ENCODE measurements around the gene RBMS1. TPM values are rescaled to one million over a fixed set of nuclear protein-coding genes. Genes with fewer than 3 reads are reported as not detected.

RBMS1 gene
- total RNA-seq, 1 donor from 2014 or later: 51.1 TPM

- Histone ChIP-seq H3K4me1 (peaks cover 0 to 8% of the 10 kb centered on the region in 2 donors), H3K4me3 (no peak overlapping the region), H3K36me3 (peaks cover 13 to 37% of the 10 kb centered on the region in 2 donors), H3K27ac (no peak overlapping the region), H3K9me3 (no peaks in the 10 kb centered on the region), H3K27me3 (no peaks in the 10 kb centered on the region)
- TF ChIP-seq, protein P1, sequence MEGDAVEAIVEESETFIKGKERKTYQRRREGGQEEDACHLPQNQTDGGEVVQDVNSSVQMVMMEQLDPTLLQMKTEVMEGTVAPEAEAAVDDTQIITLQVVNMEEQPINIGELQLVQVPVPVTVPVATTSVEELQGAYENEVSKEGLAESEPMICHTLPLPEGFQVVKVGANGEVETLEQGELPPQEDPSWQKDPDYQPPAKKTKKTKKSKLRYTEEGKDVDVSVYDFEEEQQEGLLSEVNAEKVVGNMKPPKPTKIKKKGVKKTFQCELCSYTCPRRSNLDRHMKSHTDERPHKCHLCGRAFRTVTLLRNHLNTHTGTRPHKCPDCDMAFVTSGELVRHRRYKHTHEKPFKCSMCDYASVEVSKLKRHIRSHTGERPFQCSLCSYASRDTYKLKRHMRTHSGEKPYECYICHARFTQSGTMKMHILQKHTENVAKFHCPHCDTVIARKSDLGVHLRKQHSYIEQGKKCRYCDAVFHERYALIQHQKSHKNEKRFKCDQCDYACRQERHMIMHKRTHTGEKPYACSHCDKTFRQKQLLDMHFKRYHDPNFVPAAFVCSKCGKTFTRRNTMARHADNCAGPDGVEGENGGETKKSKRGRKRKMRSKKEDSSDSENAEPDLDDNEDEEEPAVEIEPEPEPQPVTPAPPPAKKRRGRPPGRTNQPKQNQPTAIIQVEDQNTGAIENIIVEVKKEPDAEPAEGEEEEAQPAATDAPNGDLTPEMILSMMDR (IDR thresholded peaks at IDR 0.05): no peak
- no peak for DNase-seq (ENCODE audit: low spot score in 2 of 2)
- intact Hi-C loops (cut with DNase I): no loop called here
Measured at GRCh38 chr2:160299540-160299939, 194.1 kb downstream of the RBMS1 start.

DNA sequence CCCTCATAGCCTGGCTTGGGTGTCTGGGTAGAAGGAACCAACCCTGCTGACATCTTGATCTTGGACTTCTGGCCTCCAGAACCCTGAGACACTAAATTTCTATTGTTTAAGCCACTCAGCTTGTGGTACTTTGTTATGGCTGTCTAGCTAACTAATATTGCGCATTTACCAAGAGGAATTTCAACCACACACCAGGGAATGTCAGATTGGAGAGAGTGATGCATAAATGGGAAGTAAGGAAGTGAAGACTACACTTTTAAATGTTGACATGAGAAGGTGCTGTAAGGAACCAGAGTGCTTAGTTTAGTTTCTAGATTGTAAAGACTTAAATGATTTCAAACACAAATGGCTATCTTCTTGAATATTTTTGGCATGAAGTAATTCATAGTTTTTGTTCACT lies 194.6 kb downstream of the RBMS1 start:
- no peaks in the 10 kb centered on the region for H3K27me3 ChIP-seq
- no peak for DNase-seq (ENCODE audit: low spot score in 2 of 2)
- intact Hi-C loops (cut with DNase I): no loop called here
- H3K27ac ChIP-seq: no peak overlapping the region
- TF ChIP-seq, protein P1 (IDR thresholded peaks at IDR 0.05): no peak
- H3K4me3 ChIP-seq: no peak overlapping the region
- peaks cover 13 to 37% of the 10 kb centered on the region in 2 donors for H3K36me3 ChIP-seq
- H3K9me3 ChIP-seq: no peaks in the 10 kb centered on the region
- H3K4me1 ChIP-seq: peaks cover 0 to 8% of the 10 kb centered on the region in 2 donors

- TF ChIP-seq, protein P1 (IDR thresholded peaks at IDR 0.05): no peak
- Histone ChIP-seq H3K4me3 (no peak overlapping the region), H3K27ac (no peak overlapping the region), H3K27me3 (no peaks in the 10 kb centered on the region), H3K9me3 (no peaks in the 10 kb centered on the region), H3K36me3 (peaks cover 9 to 22% of the 10 kb centered on the region in 2 donors), H3K4me1 (peaks cover 0 to 5% of the 10 kb centered on the region in 2 donors)
- no peak for DNase-seq (ENCODE audit: low spot score in 2 of 2)
- intact Hi-C loops (cut with DNase I): no loop called here
Measured at GRCh38 chr2:160295519-160296207, 197.9 kb downstream of the RBMS1 start.

- DNase-seq (ENCODE audit: low spot score in 2 of 2): no peak
- TF ChIP-seq, protein P1 (IDR thresholded peaks at IDR 0.05): no peak
- H3K27ac ChIP-seq: peak overlapping the region in 1 of 2 donors; percentile 50
- H3K4me3 ChIP-seq: no peak overlapping the region
- no peaks in the 10 kb centered on the region for H3K27me3 ChIP-seq
- peaks cover 4 to 22% of the 10 kb centered on the region in 2 donors for H3K36me3 ChIP-seq
- H3K9me3 ChIP-seq: no peaks in the 10 kb centered on the region
- H3K4me1 ChIP-seq: peaks cover 0 to 5% of the 10 kb centered on the region in 2 donors
- intact Hi-C loops (cut with DNase I): no loop called here
Measured at GRCh38 chr2:160294889-160295288, 198.7 kb downstream of the RBMS1 start.

DNA sequence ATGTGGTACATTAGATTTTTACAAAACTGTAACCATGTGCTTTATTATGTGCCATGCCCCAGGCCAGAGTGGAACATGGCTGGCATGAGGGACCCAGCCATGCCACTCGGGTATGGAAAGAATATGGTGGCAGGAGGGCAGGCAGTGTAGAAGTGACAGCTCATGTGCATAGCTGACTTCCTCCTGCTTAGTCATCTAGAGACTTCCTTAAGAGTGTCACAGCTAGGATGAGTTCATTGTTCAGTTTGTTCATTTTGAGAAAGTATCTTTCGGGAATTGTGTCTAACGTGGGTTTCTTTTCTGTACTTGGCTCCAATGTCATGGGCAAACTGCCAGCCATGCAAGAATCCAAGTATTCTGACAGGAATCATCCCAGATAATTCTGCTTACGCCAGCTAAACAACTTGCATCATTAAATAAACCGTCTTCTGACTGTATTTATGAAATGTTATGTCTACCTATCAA lies 199.2 kb downstream of the RBMS1 start:
- peak in 1 of 2 donors; percentile 81 for DNase-seq (ENCODE audit: low spot score in 2 of 2)
- no peaks in the 10 kb centered on the region for H3K27me3 ChIP-seq
- no peak overlapping the region for H3K4me3 ChIP-seq
- H3K36me3 ChIP-seq: peaks cover 4 to 22% of the 10 kb centered on the region in 2 donors
- no peaks in the 10 kb centered on the region for H3K9me3 ChIP-seq
- H3K27ac ChIP-seq: peak overlapping the region; percentile 33 to 50
- intact Hi-C loops (cut with DNase I): no loop called here
- TF ChIP-seq, protein P1 (IDR thresholded peaks at IDR 0.05): no peak
- peaks cover 0 to 5% of the 10 kb centered on the region in 2 donors for H3K4me1 ChIP-seq
